SH-SY5Y (cell line): Measurements from ENCODE around the gene LRRC55.

ENCODE experiments used
- GATA2 ChIP-seq: IDR thresholded peaks from 2 replicates; pipeline ENCODE4 v1.6.1; 2011; ENCODE audit warnings: mild to moderate bottlenecking, low read depth, low read length
- GATA3 ChIP-seq: IDR thresholded peaks from 2 replicates; pipeline ENCODE4 v1.6.1; 2011; ENCODE audit warnings: low read depth, mild to moderate bottlenecking, low read length, moderate library complexity

- TF ChIP-seq GATA2, result no peak
- no peak for TF ChIP-seq GATA3
Measured at GRCh38 chr11:57191311-57192219, 9.8 kb downstream of the LRRC55 start.
